ENCODE results near the gene PLEKHH3. TPM values are rescaled to one million over a fixed set of nuclear protein-coding genes. Genes with fewer than 3 reads are reported as not detected.

The PLEKHH3 gene
- total and polyA plus RNA-seq, 8 donors: 22.5 to 55.5 (median 35.0) TPM

DNA sequence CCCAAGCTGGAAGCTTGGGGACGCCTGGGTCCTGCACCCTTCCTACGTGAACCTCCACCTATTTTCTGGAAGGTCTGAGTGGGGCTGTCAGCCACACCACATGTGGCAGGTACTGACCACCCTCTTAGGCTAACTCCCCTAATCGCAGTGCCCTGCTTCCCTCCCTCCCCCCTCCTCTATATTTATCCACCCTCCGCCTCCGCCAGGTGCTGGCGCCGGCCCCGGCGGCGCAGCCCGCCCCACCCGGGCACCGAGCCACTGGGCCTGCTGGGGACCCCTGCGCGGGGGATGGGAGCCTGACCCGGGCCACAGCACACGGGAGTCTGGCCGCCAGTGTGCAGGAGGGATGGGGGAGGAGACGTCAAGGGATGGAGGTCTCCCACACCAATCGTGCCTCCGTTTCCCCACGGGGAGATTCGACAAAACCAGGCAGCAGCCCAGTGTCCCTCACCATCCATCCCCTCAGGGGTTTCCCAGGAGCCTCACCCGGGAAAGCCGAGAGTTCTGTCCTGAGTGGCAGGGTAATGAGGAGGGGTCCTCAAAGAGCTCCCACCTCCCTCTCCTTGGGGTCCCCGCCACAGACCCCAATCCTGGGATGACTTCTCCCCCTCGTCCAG, 1.3 kb downstream of the PLEKHH3 start:
- ATAC-seq: no peak
- intact Hi-C loops (cut with DNase I): loop anchor here in 1 of 2 donors (5.0 kb wide), 1 partner anchor 98 kb away; the partner anchor contains the start of gene PSMC3IP
- peaks cover 0 to 29% of the 10 kb centered on the region in 2 donors for H3K36me3 ChIP-seq
- peaks cover 0 to 64% of the 10 kb centered on the region in 2 donors for H3K27me3 ChIP-seq
- H3K4me1 ChIP-seq: peaks cover 44 to 77% of the 10 kb centered on the region in 2 donors
- H3K9me3 ChIP-seq: no peaks in the 10 kb centered on the region
- TF ChIP-seq, protein P1, sequence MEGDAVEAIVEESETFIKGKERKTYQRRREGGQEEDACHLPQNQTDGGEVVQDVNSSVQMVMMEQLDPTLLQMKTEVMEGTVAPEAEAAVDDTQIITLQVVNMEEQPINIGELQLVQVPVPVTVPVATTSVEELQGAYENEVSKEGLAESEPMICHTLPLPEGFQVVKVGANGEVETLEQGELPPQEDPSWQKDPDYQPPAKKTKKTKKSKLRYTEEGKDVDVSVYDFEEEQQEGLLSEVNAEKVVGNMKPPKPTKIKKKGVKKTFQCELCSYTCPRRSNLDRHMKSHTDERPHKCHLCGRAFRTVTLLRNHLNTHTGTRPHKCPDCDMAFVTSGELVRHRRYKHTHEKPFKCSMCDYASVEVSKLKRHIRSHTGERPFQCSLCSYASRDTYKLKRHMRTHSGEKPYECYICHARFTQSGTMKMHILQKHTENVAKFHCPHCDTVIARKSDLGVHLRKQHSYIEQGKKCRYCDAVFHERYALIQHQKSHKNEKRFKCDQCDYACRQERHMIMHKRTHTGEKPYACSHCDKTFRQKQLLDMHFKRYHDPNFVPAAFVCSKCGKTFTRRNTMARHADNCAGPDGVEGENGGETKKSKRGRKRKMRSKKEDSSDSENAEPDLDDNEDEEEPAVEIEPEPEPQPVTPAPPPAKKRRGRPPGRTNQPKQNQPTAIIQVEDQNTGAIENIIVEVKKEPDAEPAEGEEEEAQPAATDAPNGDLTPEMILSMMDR (IDR thresholded peaks at IDR 0.05): no peak
- peak overlapping the region; percentile 86 to 90 for H3K4me3 ChIP-seq
- DNase-seq: no peak
- H3K27ac ChIP-seq: peak overlapping the region; percentile 80 to 86

GRCh38 chr17:42674755-42675347, 1.9 kb downstream of the PLEKHH3 start:
- H3K4me1 ChIP-seq: peaks cover 40 to 75% of the 10 kb centered on the region in 2 donors
- H3K9me3 ChIP-seq: no peaks in the 10 kb centered on the region
- H3K36me3 ChIP-seq: peaks cover 0 to 33% of the 10 kb centered on the region in 2 donors
- peak overlapping the region; percentile 86 to 90 for H3K4me3 ChIP-seq
- TF ChIP-seq, protein P1 (IDR thresholded peaks at IDR 0.05): no peak
- DNase-seq: no peak
- peaks cover 0 to 71% of the 10 kb centered on the region in 2 donors for H3K27me3 ChIP-seq
- intact Hi-C loops (cut with DNase I): loop anchor here in 1 of 2 donors (5.0 kb wide), 1 partner anchor 98 kb away; the partner anchor contains the start of gene PSMC3IP
- no peak for ATAC-seq
- H3K27ac ChIP-seq: peak overlapping the region; percentile 80 to 86

DNA sequence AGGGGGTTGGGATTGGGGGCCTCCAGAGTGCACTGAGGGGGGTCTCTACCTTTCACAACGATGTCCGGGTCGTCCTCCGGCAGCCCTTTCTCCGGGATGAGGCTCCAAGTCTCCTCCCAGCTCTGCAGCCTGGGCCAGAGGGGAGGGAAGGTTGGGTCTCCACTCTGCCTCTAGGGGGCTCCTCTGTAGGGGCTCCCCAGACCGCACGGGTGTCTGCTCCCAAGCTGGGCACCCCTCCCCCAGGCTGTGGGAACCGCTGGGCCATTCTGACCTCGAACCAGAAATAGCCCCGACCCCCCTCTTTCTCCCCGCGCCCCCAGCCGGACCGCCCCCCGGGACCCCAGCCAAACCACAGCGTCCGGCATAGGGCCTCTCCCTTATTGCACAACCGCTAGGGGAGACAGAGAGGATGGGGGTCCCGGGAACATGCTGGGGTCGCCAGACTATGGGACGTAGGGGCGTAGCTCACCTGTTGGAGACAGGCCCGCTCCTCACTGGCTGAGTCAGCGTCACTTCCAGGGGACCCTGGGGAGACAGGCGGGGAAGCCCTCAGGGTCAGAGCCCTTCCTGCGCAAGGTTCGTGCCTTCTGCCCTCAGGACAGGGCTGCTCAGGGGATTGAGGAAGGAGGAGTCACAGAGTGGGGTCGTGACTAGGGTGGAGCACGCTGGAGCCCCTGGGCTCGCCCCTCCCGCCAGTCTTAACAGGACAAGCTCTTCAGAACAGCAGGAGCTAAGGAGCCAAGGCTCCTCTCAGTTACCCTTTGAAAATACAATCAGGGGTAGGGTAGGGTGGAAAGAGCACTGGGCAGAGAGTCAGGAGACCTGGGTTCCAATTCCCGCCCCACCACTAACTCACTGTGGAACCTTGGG, 2.7 kb downstream of the PLEKHH3 start:
- peak in 1 of 4 donors; percentile 44 for DNase-seq
- intact Hi-C loops (cut with DNase I): no loop called here

DNA sequence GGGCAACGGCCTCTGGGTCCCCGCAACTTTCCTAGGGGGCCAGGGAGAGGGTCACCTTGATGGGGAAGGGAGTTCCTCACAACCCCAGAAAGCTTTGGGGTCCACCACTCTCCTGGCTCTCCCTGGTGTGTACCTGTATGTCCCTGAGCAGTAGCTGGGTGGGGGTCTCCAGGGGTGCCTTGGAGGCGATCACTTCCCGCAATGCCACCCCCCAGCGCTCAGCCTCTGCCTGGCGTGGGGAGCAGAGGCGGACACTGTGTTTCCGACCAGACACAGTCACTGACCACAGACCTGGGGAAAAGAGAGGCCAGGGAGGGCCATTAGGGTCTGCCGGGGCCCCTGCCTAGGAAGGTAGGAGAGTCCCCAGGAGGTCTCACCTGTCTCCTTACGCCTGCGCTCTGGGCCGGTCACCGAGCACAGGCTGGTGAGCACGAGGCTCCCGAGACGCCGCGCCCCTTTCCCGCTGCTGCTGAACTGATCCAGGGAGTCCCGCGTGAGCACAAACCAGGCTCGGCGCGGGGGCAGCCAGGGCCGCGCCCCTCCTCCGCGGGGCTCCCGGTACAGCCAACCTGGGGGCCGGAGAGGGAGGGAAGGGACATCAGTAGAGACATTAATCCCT, 3.4 kb downstream of the PLEKHH3 start:
- H3K27me3 ChIP-seq: peaks cover 0 to 78% of the 10 kb centered on the region in 2 donors
- ATAC-seq: no peak
- TF ChIP-seq, protein P1 (IDR thresholded peaks at IDR 0.05): no peak

More for the DNA sequence above, 2.7 kb downstream of the PLEKHH3 start:
- Histone ChIP-seq H3K9me3 (no peaks in the 10 kb centered on the region), H3K27ac (peak overlapping the region in 1 of 2 donors; percentile 22), H3K4me1 (peaks cover 32 to 71% of the 10 kb centered on the region in 2 donors), H3K4me3 (peak overlapping the region; percentile 86 to 90), H3K36me3 (peaks cover 0 to 40% of the 10 kb centered on the region in 2 donors), H3K27me3 (peaks cover 0 to 78% of the 10 kb centered on the region in 2 donors)
- TF ChIP-seq, protein P1 (IDR thresholded peaks at IDR 0.05): peak; percentile 30 to 56
- ATAC-seq: no peak

More for the DNA sequence above, 3.4 kb downstream of the PLEKHH3 start:
- Histone ChIP-seq H3K9me3 (no peaks in the 10 kb centered on the region), H3K4me3 (peak overlapping the region in 1 of 2 donors; percentile 86), H3K27ac (no peak overlapping the region), H3K4me1 (peaks cover 28 to 71% of the 10 kb centered on the region in 2 donors), H3K36me3 (peaks cover 0 to 46% of the 10 kb centered on the region in 2 donors)
- intact Hi-C loops (cut with DNase I): no loop called here
- no peak for DNase-seq
